Activated naive CD8-positive, alpha-beta T cell treated with anti-CD3 and anti-CD28 coated beads for 36 hours (primary cell): Measurements from ENCODE around the gene RBMS3. TPM values are rescaled to one million over a fixed set of nuclear protein-coding genes. Genes with fewer than 3 reads are reported as not detected.

Source experiments
- DNase-seq: peaks from one replicate; pipeline ENCODE4 v3.0.0; 2021
- H3K27ac Mint-ChIP-seq: one replicate; pipeline ENCODE4 v1.8.0; 2022; ENCODE audit warnings: mild to moderate bottlenecking, moderate library complexity, mixed read lengths
- H3K27me3 Mint-ChIP-seq: one replicate; pipeline ENCODE4 v1.8.0; 2022; ENCODE audit warnings: mild to moderate bottlenecking, mixed read lengths
- H3K36me3 Mint-ChIP-seq: one replicate; pipeline ENCODE4 v1.8.0; 2021; ENCODE audit warnings: mild to moderate bottlenecking, mixed read lengths
- H3K4me1 Mint-ChIP-seq: one replicate; pipeline ENCODE4 v1.8.0; 2021; ENCODE audit warnings: mixed read lengths
- H3K4me3 Mint-ChIP-seq: one replicate; pipeline ENCODE4 v1.8.0; 2022; ENCODE audit warnings: mild to moderate bottlenecking, moderate library complexity, mixed read lengths
- H3K9me3 Mint-ChIP-seq: one replicate; pipeline ENCODE4 v1.8.0; 2022; ENCODE audit warnings: mixed read lengths
- total RNA-seq, 2 experiments: library from RNA; stranded (reverse); gene quantifications; one replicate each; pipeline ENCODE4 v1.2.3, GENCODE V29; 2021

RBMS3 gene
- total RNA-seq, 2 experiments from 2014 or later, result 1.6 TPM

- no peaks in the 10 kb centered on the region for H3K36me3 Mint-ChIP-seq
- no peak overlapping the region for H3K4me3 Mint-ChIP-seq
- H3K9me3 Mint-ChIP-seq, result peaks cover 2% of the 10 kb centered on the region
- peaks cover 8% of the 10 kb centered on the region for H3K27me3 Mint-ChIP-seq
- H3K4me1 Mint-ChIP-seq, result no peaks in the 10 kb centered on the region
- DNase-seq, result no peak
- no peak overlapping the region for H3K27ac Mint-ChIP-seq
Observed at GRCh38 chr3:29398787-29399186, 117.9 kb downstream of the RBMS3 start.

- Mint-ChIP-seq H3K4me3 (no peak overlapping the region), H3K4me1 (no peaks in the 10 kb centered on the region), H3K27me3 (no peaks in the 10 kb centered on the region), H3K27ac (no peak overlapping the region), H3K36me3 (no peaks in the 10 kb centered on the region), H3K9me3 (no peaks in the 10 kb centered on the region)
- no peak for DNase-seq
Observed at GRCh38 chr3:29406291-29406832, 125.5 kb downstream of the RBMS3 start.

GRCh38 chr3:29408676-29409075 lies 127.8 kb downstream of the RBMS3 start:
- H3K9me3 Mint-ChIP-seq, result no peaks in the 10 kb centered on the region
- H3K27me3 Mint-ChIP-seq, result no peaks in the 10 kb centered on the region
- H3K36me3 Mint-ChIP-seq, result no peaks in the 10 kb centered on the region
- no peak for DNase-seq
- H3K4me3 Mint-ChIP-seq, result no peak overlapping the region
- no peaks in the 10 kb centered on the region for H3K4me1 Mint-ChIP-seq
- no peak overlapping the region for H3K27ac Mint-ChIP-seq

- H3K4me1 Mint-ChIP-seq, result no peaks in the 10 kb centered on the region
- no peak for DNase-seq
- no peak overlapping the region for H3K4me3 Mint-ChIP-seq
- H3K27ac Mint-ChIP-seq, result no peak overlapping the region
- H3K27me3 Mint-ChIP-seq, result no peaks in the 10 kb centered on the region
- no peaks in the 10 kb centered on the region for H3K9me3 Mint-ChIP-seq
- H3K36me3 Mint-ChIP-seq, result no peaks in the 10 kb centered on the region
Observed at GRCh38 chr3:29409409-29409808, 128.5 kb downstream of the RBMS3 start.

GRCh38 chr3:29410220-29410619 lies 129.3 kb downstream of the RBMS3 start:
- DNase-seq, result no peak
- H3K4me1 Mint-ChIP-seq, result no peaks in the 10 kb centered on the region
- no peaks in the 10 kb centered on the region for H3K36me3 Mint-ChIP-seq
- no peaks in the 10 kb centered on the region for H3K9me3 Mint-ChIP-seq
- H3K27me3 Mint-ChIP-seq, result no peaks in the 10 kb centered on the region
- no peak overlapping the region for H3K4me3 Mint-ChIP-seq
- no peak overlapping the region for H3K27ac Mint-ChIP-seq

GRCh38 chr3:29410660-29411405 lies 130.0 kb downstream of the RBMS3 start:
- no peaks in the 10 kb centered on the region for H3K36me3 Mint-ChIP-seq
- no peak overlapping the region for H3K4me3 Mint-ChIP-seq
- no peak overlapping the region for H3K27ac Mint-ChIP-seq
- no peak for DNase-seq
- H3K27me3 Mint-ChIP-seq, result no peaks in the 10 kb centered on the region
- H3K4me1 Mint-ChIP-seq, result no peaks in the 10 kb centered on the region
- H3K9me3 Mint-ChIP-seq, result no peaks in the 10 kb centered on the region

GRCh38 chr3:29412110-29412509 lies 131.2 kb downstream of the RBMS3 start:
- DNase-seq, result no peak
- no peak overlapping the region for H3K4me3 Mint-ChIP-seq
- H3K4me1 Mint-ChIP-seq, result no peaks in the 10 kb centered on the region
- H3K36me3 Mint-ChIP-seq, result no peaks in the 10 kb centered on the region
- no peak overlapping the region for H3K27ac Mint-ChIP-seq
- no peaks in the 10 kb centered on the region for H3K9me3 Mint-ChIP-seq
- no peaks in the 10 kb centered on the region for H3K27me3 Mint-ChIP-seq

GRCh38 chr3:29414468-29415224 lies 133.8 kb downstream of the RBMS3 start:
- DNase-seq, result no peak
- H3K9me3 Mint-ChIP-seq, result no peaks in the 10 kb centered on the region
- H3K27me3 Mint-ChIP-seq, result no peaks in the 10 kb centered on the region
- H3K27ac Mint-ChIP-seq, result no peak overlapping the region
- H3K4me3 Mint-ChIP-seq, result no peak overlapping the region
- H3K4me1 Mint-ChIP-seq, result no peaks in the 10 kb centered on the region
- no peaks in the 10 kb centered on the region for H3K36me3 Mint-ChIP-seq

- Mint-ChIP-seq H3K4me1 (no peaks in the 10 kb centered on the region), H3K9me3 (no peaks in the 10 kb centered on the region), H3K27me3 (no peaks in the 10 kb centered on the region), H3K27ac (no peak overlapping the region), H3K36me3 (no peaks in the 10 kb centered on the region), H3K4me3 (no peak overlapping the region)
- no peak for DNase-seq
Observed at GRCh38 chr3:29415482-29416223, 134.8 kb downstream of the RBMS3 start.

- Mint-ChIP-seq H3K4me3 (no peak overlapping the region), H3K4me1 (no peaks in the 10 kb centered on the region), H3K27me3 (no peaks in the 10 kb centered on the region), H3K27ac (no peak overlapping the region), H3K36me3 (no peaks in the 10 kb centered on the region), H3K9me3 (no peaks in the 10 kb centered on the region)
- no peak for DNase-seq
Observed at GRCh38 chr3:29416514-29416913, 135.6 kb downstream of the RBMS3 start.

GRCh38 chr3:29420106-29420505 lies 139.2 kb downstream of the RBMS3 start:
- no peaks in the 10 kb centered on the region for H3K27me3 Mint-ChIP-seq
- H3K27ac Mint-ChIP-seq, result no peak overlapping the region
- H3K4me1 Mint-ChIP-seq, result no peaks in the 10 kb centered on the region
- no peak for DNase-seq
- no peak overlapping the region for H3K4me3 Mint-ChIP-seq
- H3K9me3 Mint-ChIP-seq, result no peaks in the 10 kb centered on the region
- H3K36me3 Mint-ChIP-seq, result no peaks in the 10 kb centered on the region

- H3K36me3 Mint-ChIP-seq, result no peaks in the 10 kb centered on the region
- no peaks in the 10 kb centered on the region for H3K9me3 Mint-ChIP-seq
- no peak overlapping the region for H3K27ac Mint-ChIP-seq
- no peaks in the 10 kb centered on the region for H3K4me1 Mint-ChIP-seq
- H3K4me3 Mint-ChIP-seq, result no peak overlapping the region
- H3K27me3 Mint-ChIP-seq, result no peaks in the 10 kb centered on the region
- no peak for DNase-seq
Observed at GRCh38 chr3:29426302-29427226, 145.7 kb downstream of the RBMS3 start.

GRCh38 chr3:29427266-29428103 lies 146.6 kb downstream of the RBMS3 start:
- DNase-seq, result no peak
- Mint-ChIP-seq H3K27ac (no peak overlapping the region), H3K9me3 (no peaks in the 10 kb centered on the region), H3K4me3 (no peak overlapping the region), H3K36me3 (no peaks in the 10 kb centered on the region), H3K27me3 (no peaks in the 10 kb centered on the region), H3K4me1 (no peaks in the 10 kb centered on the region)
